ENCODE measurements around the gene GALNTL6. TPM values are rescaled to one million over a fixed set of nuclear protein-coding genes. Genes with fewer than 3 reads are reported as not detected.

GALNTL6 gene
- polyA plus RNA-seq, 1 donor (not counting 4 experiments of a cell fraction or from before 2014, with no cell fraction given) = not detected

DNA sequence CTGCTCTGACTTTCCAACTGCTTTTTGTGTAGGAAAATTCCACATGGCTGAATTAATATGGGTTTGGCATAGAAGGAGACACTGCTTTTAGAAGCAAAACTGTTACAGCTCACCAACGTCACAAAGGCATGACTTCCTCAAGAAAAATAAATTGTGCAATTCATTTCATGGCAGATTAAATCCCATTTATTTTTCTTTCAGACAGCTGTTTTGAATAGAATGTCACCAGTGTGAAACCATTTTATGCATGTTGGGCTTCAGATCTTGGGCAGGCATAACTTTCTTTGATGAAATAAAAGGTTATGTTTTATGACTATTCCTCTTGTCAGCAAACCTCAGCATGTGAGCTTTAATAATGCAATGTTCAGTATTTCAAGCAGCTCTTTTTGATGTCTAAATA is 542.8 kb downstream of the GALNTL6 start:
- Histone ChIP-seq H3K27me3 (ENCODE audit: control insufficient read depth, extremely low read depth, insufficient read depth, low read length) (no peaks in the 10 kb centered on the region), H3K9me1 (ENCODE audit: control insufficient read depth, extremely low read depth, insufficient read depth, low read length) (no peaks in the 10 kb centered on the region), H3K4me2 (ENCODE audit: control insufficient read depth, extremely low read depth, insufficient read depth, low read depth, low read length) (no peak overlapping the region), H3K27ac (ENCODE audit: control insufficient read depth, insufficient read depth, low read length) (no peak overlapping the region), H3K4me1 (ENCODE audit: control insufficient read depth, extremely low read depth, insufficient read depth, low read length) (no peaks in the 10 kb centered on the region), H2AFZ (ENCODE audit: control insufficient read depth, low read length) (no peak overlapping the region), H3K36me3 (ENCODE audit: control insufficient read depth in 2 of 2, extremely low read depth in 1 of 2, insufficient read depth in 2 of 2, low read length in 2 of 2) (no peaks in the 10 kb centered on the region), H3K4me3 (ENCODE audit: control insufficient read depth in 2 of 3, extremely low read depth in 1 of 3, insufficient read depth in 2 of 3, low read depth in 1 of 3, low read length in 3 of 3) (no peak overlapping the region), H3K79me2 (ENCODE audit: control insufficient read depth, insufficient read depth, low read length) (no peaks in the 10 kb centered on the region), H4K20me1 (ENCODE audit: control insufficient read depth, extremely low read depth, insufficient read depth, low read length) (no peaks in the 10 kb centered on the region), H3K9ac (ENCODE audit: control insufficient read depth, extremely low read depth, insufficient read depth, low read length) (no peak overlapping the region), H3K9me3 (ENCODE audit: control insufficient read depth, low read depth, low read length) (no peaks in the 10 kb centered on the region)
- TF ChIP-seq, protein P1, sequence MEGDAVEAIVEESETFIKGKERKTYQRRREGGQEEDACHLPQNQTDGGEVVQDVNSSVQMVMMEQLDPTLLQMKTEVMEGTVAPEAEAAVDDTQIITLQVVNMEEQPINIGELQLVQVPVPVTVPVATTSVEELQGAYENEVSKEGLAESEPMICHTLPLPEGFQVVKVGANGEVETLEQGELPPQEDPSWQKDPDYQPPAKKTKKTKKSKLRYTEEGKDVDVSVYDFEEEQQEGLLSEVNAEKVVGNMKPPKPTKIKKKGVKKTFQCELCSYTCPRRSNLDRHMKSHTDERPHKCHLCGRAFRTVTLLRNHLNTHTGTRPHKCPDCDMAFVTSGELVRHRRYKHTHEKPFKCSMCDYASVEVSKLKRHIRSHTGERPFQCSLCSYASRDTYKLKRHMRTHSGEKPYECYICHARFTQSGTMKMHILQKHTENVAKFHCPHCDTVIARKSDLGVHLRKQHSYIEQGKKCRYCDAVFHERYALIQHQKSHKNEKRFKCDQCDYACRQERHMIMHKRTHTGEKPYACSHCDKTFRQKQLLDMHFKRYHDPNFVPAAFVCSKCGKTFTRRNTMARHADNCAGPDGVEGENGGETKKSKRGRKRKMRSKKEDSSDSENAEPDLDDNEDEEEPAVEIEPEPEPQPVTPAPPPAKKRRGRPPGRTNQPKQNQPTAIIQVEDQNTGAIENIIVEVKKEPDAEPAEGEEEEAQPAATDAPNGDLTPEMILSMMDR (optimal IDR thresholded peaks at IDR 0.05 in 1 of 3, IDR thresholded peaks at IDR 0.05 in 1 of 3, conservative IDR thresholded peaks at IDR 0.05 in 1 of 3; ENCODE audit: extremely low read depth in 1 of 3, insufficient read depth in 2 of 3, low read length in 3 of 3) = no peak
- no peak for TF ChIP-seq EZH2 (IDR thresholded peaks at IDR 0.05; ENCODE audit: low read length)
- FAIRE-seq = no peak
- no peak for DNase-seq (ENCODE audit: low read depth, low spot score)
- dilution Hi-C loops (cut with MboI; ENCODE audit: extremely low pct_ligation_motif_present, low sequenced_read_pairs) = no loop called here

DNA sequence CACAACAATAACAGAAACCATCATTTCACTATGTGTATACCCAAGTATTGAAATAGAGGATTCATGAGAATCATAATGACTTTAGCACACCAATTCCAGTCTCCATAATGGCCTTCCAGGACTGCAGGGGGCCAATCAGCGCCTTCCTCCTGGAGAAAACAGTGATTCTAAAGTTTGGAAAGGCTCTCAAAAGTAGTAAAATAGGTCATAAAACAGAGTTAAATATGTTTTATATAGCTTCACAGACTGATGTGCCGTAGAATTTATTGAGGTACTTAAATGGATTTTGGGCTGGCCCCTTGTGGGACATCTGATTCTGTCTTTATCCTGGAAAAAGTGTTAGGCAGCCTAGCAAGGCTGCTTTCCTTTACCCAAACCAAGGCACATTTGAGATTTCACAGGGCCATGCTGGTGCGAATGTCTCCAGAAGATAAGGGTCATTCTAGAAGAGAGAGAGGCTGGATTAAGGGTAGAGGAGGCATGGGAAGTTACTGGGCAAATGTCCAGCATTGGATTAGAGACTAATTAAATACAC is 543.9 kb downstream of the GALNTL6 start:
- dilution Hi-C loops (cut with MboI; ENCODE audit: extremely low pct_ligation_motif_present, low sequenced_read_pairs) = no loop called here
- H3K4me3 ChIP-seq (ENCODE audit: control insufficient read depth in 2 of 3, extremely low read depth in 1 of 3, insufficient read depth in 2 of 3, low read depth in 1 of 3, low read length in 3 of 3) = no peak overlapping the region
- TF ChIP-seq, protein P1 (optimal IDR thresholded peaks at IDR 0.05 in 1 of 3, IDR thresholded peaks at IDR 0.05 in 1 of 3, conservative IDR thresholded peaks at IDR 0.05 in 1 of 3; ENCODE audit: extremely low read depth in 1 of 3, insufficient read depth in 2 of 3, low read length in 3 of 3) = no peak
- H3K9me3 ChIP-seq (ENCODE audit: control insufficient read depth, low read depth, low read length) = no peaks in the 10 kb centered on the region
- no peaks in the 10 kb centered on the region for H3K4me1 ChIP-seq (ENCODE audit: control insufficient read depth, extremely low read depth, insufficient read depth, low read length)
- H3K36me3 ChIP-seq (ENCODE audit: control insufficient read depth in 2 of 2, extremely low read depth in 1 of 2, insufficient read depth in 2 of 2, low read length in 2 of 2) = no peaks in the 10 kb centered on the region
- no peak overlapping the region for H3K4me2 ChIP-seq (ENCODE audit: control insufficient read depth, extremely low read depth, insufficient read depth, low read depth, low read length)
- no peaks in the 10 kb centered on the region for H3K79me2 ChIP-seq (ENCODE audit: control insufficient read depth, insufficient read depth, low read length)
- no peaks in the 10 kb centered on the region for H3K27me3 ChIP-seq (ENCODE audit: control insufficient read depth, extremely low read depth, insufficient read depth, low read length)
- no peak for DNase-seq (ENCODE audit: low read depth, low spot score)
- no peaks in the 10 kb centered on the region for H4K20me1 ChIP-seq (ENCODE audit: control insufficient read depth, extremely low read depth, insufficient read depth, low read length)
- no peaks in the 10 kb centered on the region for H3K9me1 ChIP-seq (ENCODE audit: control insufficient read depth, extremely low read depth, insufficient read depth, low read length)
- H3K27ac ChIP-seq (ENCODE audit: control insufficient read depth, insufficient read depth, low read length) = no peak overlapping the region
- H2AFZ ChIP-seq (ENCODE audit: control insufficient read depth, low read length) = no peak overlapping the region
- H3K9ac ChIP-seq (ENCODE audit: control insufficient read depth, extremely low read depth, insufficient read depth, low read length) = no peak overlapping the region
- FAIRE-seq = no peak

Measured in keratinocyte (primary cell).